ENCODE results near the gene HEXD.
A peak's percentile ranks its signal among the peaks of the same experiment; 100 is the strongest.
"Not testable (repeated sequence)": the region's sequence is repeated elsewhere in the genome, so short reads cannot be mapped to it uniquely, and the experiment has no call there.

Gene HEXD

GRCh38 chr17:82418001-82418986, at the start of gene HEXD, which contains the start of gene OGFOD3:
HEXD (plus strand) TSS chr17:82418347; CDS start chr17:82419800, 1,453 bp downstream.
OGFOD3 (minus strand) TSS chr17:82418586; CDS start chr17:82418485, 101 bp downstream.
- peak; percentile 53 to 80 (median 70) for DNase-seq (ENCODE audit: low read depth in 4 of 4, low spot score in 1 of 4)

GRCh38 chr17:82369211-82369610, 48.9 kb upstream of the HEXD start:
- no peak for DNase-seq (ENCODE audit: low read depth in 4 of 4, low spot score in 1 of 4)

GRCh38 chr17:82370471-82371332, 47.4 kb upstream of the HEXD start:
- DNase-seq (ENCODE audit: low read depth in 4 of 4, low spot score in 1 of 4) = no peak

GRCh38 chr17:82371333-82372248, 46.6 kb upstream of the HEXD start, which contains the start of gene UTS2R:
UTS2R (plus strand) TSS chr17:82371765; CDS start chr17:82374325, 2,560 bp downstream.
- no peak for DNase-seq (ENCODE audit: low read depth in 4 of 4, low spot score in 1 of 4)

GRCh38 chr17:82372249-82373071, 45.7 kb upstream of the HEXD start:
- DNase-seq (ENCODE audit: low read depth in 4 of 4, low spot score in 1 of 4) = no peak

- DNase-seq (ENCODE audit: low read depth in 4 of 4, low spot score in 1 of 4) = not testable (repeated sequence)
These were observed 45.1 kb upstream of the HEXD start for GRCh38 chr17:82373072-82373452.

GRCh38 chr17:82373731-82374625, 44.2 kb upstream of the HEXD start:
- no peak for DNase-seq (ENCODE audit: low read depth in 4 of 4, low spot score in 1 of 4)

- no peak for DNase-seq (ENCODE audit: low read depth in 4 of 4, low spot score in 1 of 4)
These were observed 43.4 kb upstream of the HEXD start for GRCh38 chr17:82374626-82375331.

- no peak for DNase-seq (ENCODE audit: low read depth in 4 of 4, low spot score in 1 of 4)
These were observed 42.6 kb upstream of the HEXD start for GRCh38 chr17:82375359-82376041.

GRCh38 chr17:82376042-82376730, 42.0 kb upstream of the HEXD start:
- no peak for DNase-seq (ENCODE audit: low read depth in 4 of 4, low spot score in 1 of 4)

GRCh38 chr17:82377294-82377693, 40.9 kb upstream of the HEXD start:
- not testable (repeated sequence) for DNase-seq (ENCODE audit: low read depth in 4 of 4, low spot score in 1 of 4)

- DNase-seq (ENCODE audit: low read depth in 4 of 4, low spot score in 1 of 4) = no peak
These were observed 40.0 kb upstream of the HEXD start for GRCh38 chr17:82377924-82378740.

- no peak for DNase-seq (ENCODE audit: low read depth in 4 of 4, low spot score in 1 of 4)
These were observed 39.5 kb upstream of the HEXD start for GRCh38 chr17:82378741-82379021.

GRCh38 chr17:82380860-82381702, 37.1 kb upstream of the HEXD start:
- no peak for DNase-seq (ENCODE audit: low read depth in 4 of 4, low spot score in 1 of 4)

GRCh38 chr17:82381703-82382009, 36.5 kb upstream of the HEXD start:
- not testable (repeated sequence) for DNase-seq (ENCODE audit: low read depth in 4 of 4, low spot score in 1 of 4)

All from stimulated activated CD4-positive, alpha-beta T cell treated with anti-CD3 and anti-CD28 coated beads, Interleukin-1b, Interleukin-23, amount 100 ng/mL, for 24 hours (primary cell).